ENCODE data around the gene UQCR10.

DNA sequence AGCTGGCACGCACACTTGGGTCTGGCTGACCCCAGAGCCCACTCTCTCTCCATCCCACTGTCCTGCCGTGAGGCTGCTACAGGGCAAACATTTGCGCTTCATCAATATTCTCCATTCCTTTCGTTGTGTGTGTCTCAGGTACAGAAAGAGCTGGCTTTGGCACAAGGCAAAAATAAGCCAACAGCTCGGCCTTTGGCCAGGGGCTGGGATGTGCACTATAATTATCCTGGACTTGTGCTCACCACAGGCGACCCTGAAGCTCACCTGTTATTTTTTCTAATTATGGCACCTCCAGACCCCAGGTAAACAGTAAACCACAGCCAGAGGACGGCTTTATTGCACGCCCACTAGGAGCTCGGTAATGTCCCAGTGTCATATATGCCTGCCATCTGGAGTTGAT is 11.3 kb upstream of the UQCR10 start:
- TF ChIP-seq, protein P1, sequence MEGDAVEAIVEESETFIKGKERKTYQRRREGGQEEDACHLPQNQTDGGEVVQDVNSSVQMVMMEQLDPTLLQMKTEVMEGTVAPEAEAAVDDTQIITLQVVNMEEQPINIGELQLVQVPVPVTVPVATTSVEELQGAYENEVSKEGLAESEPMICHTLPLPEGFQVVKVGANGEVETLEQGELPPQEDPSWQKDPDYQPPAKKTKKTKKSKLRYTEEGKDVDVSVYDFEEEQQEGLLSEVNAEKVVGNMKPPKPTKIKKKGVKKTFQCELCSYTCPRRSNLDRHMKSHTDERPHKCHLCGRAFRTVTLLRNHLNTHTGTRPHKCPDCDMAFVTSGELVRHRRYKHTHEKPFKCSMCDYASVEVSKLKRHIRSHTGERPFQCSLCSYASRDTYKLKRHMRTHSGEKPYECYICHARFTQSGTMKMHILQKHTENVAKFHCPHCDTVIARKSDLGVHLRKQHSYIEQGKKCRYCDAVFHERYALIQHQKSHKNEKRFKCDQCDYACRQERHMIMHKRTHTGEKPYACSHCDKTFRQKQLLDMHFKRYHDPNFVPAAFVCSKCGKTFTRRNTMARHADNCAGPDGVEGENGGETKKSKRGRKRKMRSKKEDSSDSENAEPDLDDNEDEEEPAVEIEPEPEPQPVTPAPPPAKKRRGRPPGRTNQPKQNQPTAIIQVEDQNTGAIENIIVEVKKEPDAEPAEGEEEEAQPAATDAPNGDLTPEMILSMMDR (IDR thresholded peaks at IDR 0.05): no peak
- TF ChIP-seq POLR2A (IDR thresholded peaks at IDR 0.05) (no peak), EP300 (IDR thresholded peaks at IDR 0.05) (no peak)
